B cell (primary cell): ENCODE results near the gene ABHD17C. TPM values are rescaled to one million over a fixed set of nuclear protein-coding genes. Genes with fewer than 3 reads are reported as not detected.
A peak's percentile ranks its signal among the peaks of the same experiment; 100 is the strongest.

ENCODE experiments used
- ATAC-seq: fragments of 200-7000 bp; cut with Tn5 transposase; one replicate; pipeline ENCODE4 v1.10.0; 2021; ENCODE audit warnings: low read depth, mild to moderate bottlenecking, moderate number of reproducible peaks, moderate library complexity
- CTCF ChIA-PET: fragments of 350-600 bp; sonication (Branson Sonifier 250); formaldehyde crosslinking; loops from one replicate; lab custom pipeline; 2021; ENCODE audit warnings: antibody characterized with exemption, inconsistent platforms; lab: Charles Lee
- POLR2A ChIA-PET: fragments of 350-600 bp; sonication (Branson Sonifier 250); formaldehyde crosslinking; loops from one replicate; lab custom pipeline; 2021; ENCODE audit warnings: antibody characterized with exemption; lab: Charles Lee
- DNase-seq: peaks from one replicate; pipeline ENCODE4 v3.0.0; 2013
- H2AFZ ChIP-seq: 2 replicates; pipeline ENCODE4 v1.6.1; 2012; ENCODE audit warnings: mild to moderate bottlenecking, low read depth, low read length; ENCODE audit not compliant: insufficient read depth, poor library complexity, severe bottlenecking
- H3K27ac ChIP-seq, 2 donors: 1 replicate in 1 of 2; 2 replicates in 1 of 2; pipeline ENCODE4 v1.5.1; 2012 to 2013; ENCODE audit warnings: low read length in 2 of 2, mild to moderate bottlenecking in 2 of 2, moderate library complexity in 1 of 2
- H3K27me3 ChIP-seq, 4 experiments: fragments of 200-600 bp in 1 of 4; sonication (generic) in 1 of 4; replicated peaks in 1 of 4; 1 replicate in 2 of 4; 2 replicates in 2 of 4; pipeline versions ENCODE4 v1.6.1 to v1.7.0; 2013 to 2016; ENCODE audit warnings: low read length in 3 of 4, mild to moderate bottlenecking in 2 of 4, mixed read lengths in 1 of 4, moderate library complexity in 1 of 4; ENCODE audit not compliant: insufficient read depth in 4 of 4, control insufficient read depth in 3 of 4; ENCODE audit errors: control extremely low read depth in 1 of 4
- H3K36me3 ChIP-seq, 2 experiments: replicated peaks in 1 of 2; 1 replicate in 1 of 2; 2 replicates in 1 of 2; pipeline versions ENCODE4 v1.6.1 to v1.7.1; 2013; ENCODE audit warnings: low read length in 1 of 2; ENCODE audit not compliant: insufficient read depth in 2 of 2, control insufficient read depth in 1 of 2; ENCODE audit errors: control extremely low read depth in 1 of 2, extremely low read depth in 1 of 2
- H3K4me1 ChIP-seq, 2 donors: fragments of 200-600 bp in 1 of 2; sonication (generic) in 1 of 2; 1 replicate in 1 of 2; 2 replicates in 1 of 2; pipeline versions ENCODE4 v1.5.1 to v1.6.1; 2013 to 2017; ENCODE audit warnings: low read length in 2 of 2; ENCODE audit not compliant: control insufficient read depth in 2 of 2, insufficient read depth in 2 of 2
- H3K4me2 ChIP-seq: replicated peaks from 2 replicates; pipeline ENCODE3; 2012; ENCODE audit warnings: mild to moderate bottlenecking, low read depth, low read length; ENCODE audit not compliant: poor library complexity, severe bottlenecking
- H3K4me3 ChIP-seq, 5 experiments: fragments of 200-600 bp in 1 of 5; sonication (generic) in 1 of 5; 1 replicate in 3 of 5; 2 replicates in 2 of 5; pipeline versions ENCODE4 v1.5.1 to v1.7.0; 2011 to 2016; ENCODE audit warnings: low read length in 4 of 5, mild to moderate bottlenecking in 4 of 5, low read depth in 2 of 5, control low read depth in 1 of 5, moderate library complexity in 1 of 5; ENCODE audit not compliant: insufficient read depth in 1 of 5; ENCODE audit errors: control extremely low read depth in 1 of 5, extremely low read depth in 1 of 5
- H3K79me2 ChIP-seq: fragments of 200-600 bp; sonication (generic); one replicate; pipeline ENCODE4 v1.6.0; 2016; ENCODE audit warnings: low read length; ENCODE audit not compliant: control insufficient read depth, insufficient read depth
- H3K9ac ChIP-seq: fragments of 200-600 bp; sonication (generic); 2 replicates; pipeline ENCODE4 v1.6.1; 2017; ENCODE audit warnings: mild to moderate bottlenecking, low read length, moderate library complexity
- H3K9me3 ChIP-seq, 3 donors: one replicate each; pipeline versions ENCODE4 v1.6.1 to v1.7.1; 2013; ENCODE audit warnings: low read length in 2 of 3; ENCODE audit not compliant: control insufficient read depth in 2 of 3, insufficient read depth in 1 of 3; ENCODE audit errors: control extremely low read depth in 1 of 3
- H4K20me1 ChIP-seq: 2 replicates; pipeline ENCODE4 v1.6.0; 2012; ENCODE audit warnings: mild to moderate bottlenecking, low read length; ENCODE audit not compliant: insufficient read depth, control insufficient read depth, poor library complexity, severe bottlenecking
- H3K27ac Mint-ChIP-seq: one replicate; pipeline ENCODE4 v1.8.0; 2021; ENCODE audit warnings: mixed read lengths
- H3K27me3 Mint-ChIP-seq: one replicate; pipeline ENCODE4 v1.8.0; 2021; ENCODE audit warnings: mixed read lengths
- H3K4me1 Mint-ChIP-seq: one replicate; pipeline ENCODE4 v1.8.0; 2021; ENCODE audit warnings: mixed read lengths
- H3K4me3 Mint-ChIP-seq: one replicate; pipeline ENCODE4 v1.8.0; 2021; ENCODE audit warnings: mixed read lengths
- H3K9me3 Mint-ChIP-seq: one replicate; pipeline ENCODE4 v1.8.0; 2022; ENCODE audit warnings: mixed read lengths; ENCODE audit not compliant: insufficient read depth
- CTCF ChIP-seq: fragments of 200-600 bp; IDR thresholded peaks from one replicate; pipeline ENCODE4 v1.8.0; 2022; ENCODE audit warnings: antibody characterized with exemption, mild to moderate bottlenecking
- EZH2 ChIP-seq: IDR thresholded peaks from 2 replicates; pipeline ENCODE4 v1.6.1; 2012; ENCODE audit warnings: borderline replicate concordance, low read depth, mild to moderate bottlenecking, moderate library complexity, low read length; ENCODE audit not compliant: insufficient read depth, poor library complexity, severe bottlenecking
- WGBS: methylation state at CpG from one replicate; pipeline ENCODE4 v1.1.5; 2013; ENCODE audit warnings: missing lambda C conversion rate; ENCODE audit not compliant: insufficient coverage; 5-methylcytosine and 5-hydroxymethylcytosine counted together
- intact Hi-C: fragments of 100-400 bp; cut with micrococcal nuclease; formaldehyde crosslinking; loops from one replicate; pipeline ENCODE4 v1.10.0; 2022
- polyA plus RNA-seq: library from polyadenylated mRNA; depleted of rRNA; stranded (reverse); fragments of >200 nt; gene quantifications from 2 replicates; pipeline ENCODE4 v1.2.3, GENCODE V29; 2012
- total RNA-seq, 2 donors: library from RNA; stranded (reverse); fragments of 120-200 nt in 1 of 2; gene quantifications; 1 replicate in 1 of 2; 2 replicates in 1 of 2; pipeline versions ENCODE4 v1.2.3 to v1.2.4, GENCODE V29; 2013 to 2022

The ABHD17C gene
- total and polyA plus RNA-seq, 2 donors (not counting 1 experiment from before 2014, with no cell fraction given) = 0.78 to 1.9 TPM

- TF ChIP-seq EZH2 (no peak), CTCF (no peak)
- Mint-ChIP-seq H3K27me3 (peaks cover 31% of the 10 kb centered on the region), H3K4me1 (peaks cover 12% of the 10 kb centered on the region), H3K4me3 (no peak overlapping the region), H3K9me3 (no peaks in the 10 kb centered on the region), H3K27ac (no peak overlapping the region)
- Histone ChIP-seq H3K36me3 (no peaks in the 10 kb centered on the region), H2AFZ (peak overlapping the region; percentile 16), H3K27me3 (peaks cover 0 to 40% (median 16%) of the 10 kb centered on the region in 4 experiments), H3K79me2 (no peaks in the 10 kb centered on the region), H3K4me1 (peaks cover 14% of the 10 kb centered on the region in 2 donors), H3K4me3 (no peak overlapping the region), H3K9ac (no peak overlapping the region), H3K27ac (no peak overlapping the region), H3K9me3 (peaks cover 0 to 4% (median 0%) of the 10 kb centered on the region in 3 donors), H3K4me2 (peak overlapping the region; percentile 65), H4K20me1 (no peaks in the 10 kb centered on the region)
- ChIA-PET CTCF (interaction anchor here (1.0 to 3.0 kb wide), 5 partner anchors 7 to 211 kb away, joined by 3 to 15 read pairs (median 4); no protein-coding TSS in a partner anchor), POLR2A (no interaction called here)
- DNase-seq = no peak
- intact Hi-C loops = loop anchor here (5.0 kb wide), 1 partner anchor 194 kb away; no protein-coding TSS in a partner anchor
- ATAC-seq = no peak
- 36% methylated on average over 7 of the region's 7 CpGs for WGBS
Observed at GRCh38 chr15:80778621-80778963, 83.5 kb downstream of the ABHD17C start.

DNA sequence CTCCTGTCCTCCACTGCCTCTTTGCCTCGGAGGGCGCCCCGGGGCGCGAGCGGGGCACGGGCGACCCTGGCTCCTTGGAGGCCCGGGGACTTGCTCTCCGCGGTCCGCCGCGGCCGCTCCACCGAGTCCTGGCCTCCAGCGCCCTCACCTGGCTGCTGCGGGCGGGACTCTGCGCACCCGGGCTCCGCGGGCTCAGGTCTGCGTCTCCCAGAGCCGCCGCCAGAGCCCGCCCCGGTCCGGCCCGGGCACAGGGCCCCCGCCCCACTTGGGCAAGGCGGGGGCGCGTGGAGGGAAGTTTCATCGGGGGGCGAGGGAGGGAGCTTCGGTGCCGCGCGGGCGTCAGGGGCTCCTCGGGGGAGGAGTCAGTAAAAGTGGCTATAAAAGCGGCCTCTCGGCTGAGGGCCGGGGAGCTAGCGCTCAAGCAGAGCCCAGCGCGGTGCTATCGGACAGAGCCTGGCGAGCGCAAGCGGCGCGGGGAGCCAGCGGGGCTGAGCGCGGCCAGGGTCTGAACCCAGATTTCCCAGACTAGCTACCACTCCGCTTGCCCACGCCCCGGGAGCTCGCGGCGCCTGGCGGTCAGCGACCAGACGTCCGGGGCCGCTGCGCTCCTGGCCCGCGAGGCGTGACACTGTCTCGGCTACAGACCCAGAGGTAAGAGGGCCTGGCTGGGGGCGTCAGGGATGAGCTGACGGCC lies 84.0 kb downstream of the ABHD17C start, which contains the start of gene CEMIP:
Gene CEMIP (plus strand): TSS at position 407 of the 694 bp plus-strand sequence. CDS start 94,510 bp downstream, outside the sequence.
- Mint-ChIP-seq H3K27me3 (peaks cover 33% of the 10 kb centered on the region), H3K27ac (no peak within 1 kb of the TSS), H3K4me1 (peaks cover 12% of the 10 kb centered on the region), H3K4me3 (peak within 1 kb of the TSS; percentile 71), H3K9me3 (no peaks in the 10 kb centered on the region)
- Histone ChIP-seq H3K4me1 (peaks cover 14% of the 10 kb centered on the region in 2 donors), H3K27me3 (peaks cover 0 to 40% (median 16%) of the 10 kb centered on the region in 4 experiments), H3K4me2 (peak within 1 kb of the TSS; percentile 65), H3K27ac (no peak within 1 kb of the TSS), H3K9ac (no peak within 1 kb of the TSS), H3K79me2 (no peaks in the 10 kb centered on the region), H4K20me1 (no peaks in the 10 kb centered on the region), H3K4me3 (peak within 1 kb of the TSS in 4 of 5 experiments; percentile 12 to 23 (median 18)), H2AFZ (peak within 1 kb of the TSS; percentile 16), H3K36me3 (no peaks in the 10 kb centered on the region), H3K9me3 (peaks cover 0 to 4% (median 0%) of the 10 kb centered on the region in 3 donors)
- 2% methylated on average over 75 of the region's 75 CpGs for WGBS
- ATAC-seq = peak; percentile 67
- intact Hi-C loops = loop anchor here (5.0 kb wide), 1 partner anchor 193 kb away; no protein-coding TSS in a partner anchor
- no peak for DNase-seq
- ChIA-PET POLR2A (no interaction called here), CTCF (interaction anchor here (1.0 to 1.2 kb wide), 2 partner anchors 14 to 212 kb away, joined by 3 to 4 read pairs; no protein-coding TSS in a partner anchor)
- no peak for TF ChIP-seq EZH2
- peak; percentile 39 for TF ChIP-seq CTCF
